GM21737 (cell line): Measurements from ENCODE around the gene ADIG.

ENCODE experiments used
- ATAC-seq: cut with Tn5 transposase; IDR thresholded peaks from one replicate; pipeline ENCODE4 v1.9.1; 2021; ENCODE audit warnings: mild to moderate bottlenecking, moderate library complexity; ENCODE audit not compliant: unreplicated experiment

ADIG gene

DNA sequence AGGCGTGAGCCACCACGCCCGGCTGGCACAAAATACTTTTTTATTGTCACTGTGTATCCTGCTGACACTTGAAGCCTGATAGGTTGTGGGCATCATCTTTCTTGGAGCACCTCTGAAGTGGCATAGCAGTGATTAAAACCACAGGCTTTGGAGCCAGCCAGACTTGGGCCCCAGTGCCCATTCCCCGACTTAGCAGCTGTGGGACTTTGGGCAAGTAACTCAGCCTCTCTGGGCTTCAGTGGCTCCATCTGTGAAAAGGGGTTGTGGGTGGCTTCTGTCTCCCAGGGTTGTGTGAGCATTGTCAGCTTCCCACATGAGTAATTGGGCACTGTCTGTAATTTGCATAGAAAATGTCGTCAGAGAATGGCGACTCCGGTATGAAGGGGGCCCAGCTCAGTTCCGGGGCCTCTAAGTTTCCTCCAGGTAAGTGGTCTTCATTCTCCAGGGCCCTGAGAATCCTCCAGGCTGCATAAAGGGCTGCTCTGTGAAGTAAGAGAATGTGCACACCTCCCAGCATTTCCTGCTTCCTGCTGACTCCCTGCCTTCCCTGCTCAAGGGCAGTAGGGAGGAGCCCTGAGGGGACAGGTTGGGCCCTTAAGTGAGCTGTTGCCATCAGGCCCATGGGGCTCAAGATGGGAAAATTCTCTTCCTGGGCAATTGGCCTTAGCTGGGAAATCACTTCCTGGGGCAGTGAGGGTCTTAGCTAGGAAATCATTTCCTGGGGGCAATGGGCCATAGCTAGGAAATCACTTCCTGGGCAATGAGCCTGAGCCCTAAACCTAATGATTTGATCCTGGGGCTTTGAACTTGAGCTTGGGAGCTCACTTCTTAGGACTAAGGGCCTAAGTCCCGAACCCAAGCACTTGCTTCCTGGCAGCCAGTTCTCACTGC is 47.8 kb downstream of the ADIG start:
- ATAC-seq = no peak

DNA sequence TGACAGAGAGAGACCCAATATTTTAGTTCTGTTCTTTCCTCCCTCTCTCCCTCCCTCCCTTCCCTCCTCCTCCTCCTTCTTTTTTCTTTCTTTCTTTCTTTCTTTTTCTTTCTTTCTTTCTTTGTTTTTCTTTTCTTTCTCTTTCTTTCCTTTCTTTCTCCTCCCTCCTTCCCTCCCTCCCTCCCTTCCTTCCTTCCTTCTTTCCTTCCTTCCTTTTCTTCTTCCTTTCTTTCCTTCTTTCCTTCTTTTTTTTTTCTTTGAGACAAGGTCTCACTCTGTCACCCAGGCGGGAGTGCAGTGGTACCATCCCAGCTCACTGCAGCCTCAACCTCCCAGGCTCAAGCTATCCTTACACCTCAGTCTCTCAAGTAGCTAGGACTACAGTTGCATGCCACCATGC is 49.0 kb downstream of the ADIG start:
- ATAC-seq = no peak

DNA sequence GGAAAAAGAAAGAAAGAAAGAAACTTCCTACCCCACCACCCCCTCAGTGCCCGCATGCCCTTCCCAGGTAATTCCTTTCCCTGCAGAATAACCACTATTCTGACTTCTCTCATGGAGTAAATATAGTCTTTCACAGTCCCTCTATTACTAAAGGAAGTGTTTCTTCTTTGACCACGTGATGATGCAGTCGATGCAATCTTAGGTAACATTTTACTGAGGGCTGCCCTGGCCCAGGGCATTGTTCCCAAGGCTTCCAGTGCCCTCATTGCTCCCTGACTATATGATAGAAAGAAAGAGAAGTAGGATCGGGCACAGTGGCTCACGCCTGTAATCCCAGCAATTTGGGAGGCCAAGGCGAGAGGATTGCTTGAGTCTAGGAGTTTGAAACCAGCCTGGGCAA is 49.7 kb downstream of the ADIG start:
- ATAC-seq = no peak

GRCh38 chr20:38631155-38632022 is 50.4 kb downstream of the ADIG start:
- no peak for ATAC-seq

GRCh38 chr20:38633577-38634093 is 52.6 kb downstream of the ADIG start:
- ATAC-seq = peak; percentile 62

DNA sequence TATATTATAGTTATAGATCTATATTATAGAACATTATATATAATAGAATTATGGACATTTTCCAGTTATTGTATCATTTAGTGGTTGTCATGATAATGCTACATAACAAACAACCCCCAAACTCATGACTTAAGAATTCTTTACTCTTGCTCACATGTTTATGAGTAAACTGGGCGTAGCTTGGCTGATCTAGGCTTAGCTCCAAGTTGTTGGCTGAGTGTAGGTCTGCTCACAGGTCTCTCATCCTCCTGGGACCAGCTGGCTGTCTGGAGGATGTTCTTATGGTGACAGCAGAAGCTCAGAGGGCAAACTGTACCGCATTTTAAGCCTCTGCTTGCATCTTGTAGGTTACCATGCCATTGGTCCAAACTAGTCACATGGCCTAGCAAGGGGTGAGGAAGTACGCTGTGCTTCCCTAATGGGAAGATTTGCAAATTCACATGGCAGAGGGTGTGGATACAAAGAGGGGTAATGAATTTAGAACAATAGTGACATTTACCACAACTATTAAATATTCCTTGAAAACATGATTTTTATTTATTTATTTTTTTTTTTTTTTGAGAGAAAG is 54.8 kb downstream of the ADIG start:
- ATAC-seq = no peak
